ENCODE results near the gene E2F8. TPM values are rescaled to one million over a fixed set of nuclear protein-coding genes. Genes with fewer than 3 reads are reported as not detected.

Gene E2F8
- total and polyA plus RNA-seq, 10 of the 15 experiments (the other 5 are each of a cell fraction or from before 2014, with no cell fraction given) = 8.8 to 28.1 (median 18.5) TPM

DNA sequence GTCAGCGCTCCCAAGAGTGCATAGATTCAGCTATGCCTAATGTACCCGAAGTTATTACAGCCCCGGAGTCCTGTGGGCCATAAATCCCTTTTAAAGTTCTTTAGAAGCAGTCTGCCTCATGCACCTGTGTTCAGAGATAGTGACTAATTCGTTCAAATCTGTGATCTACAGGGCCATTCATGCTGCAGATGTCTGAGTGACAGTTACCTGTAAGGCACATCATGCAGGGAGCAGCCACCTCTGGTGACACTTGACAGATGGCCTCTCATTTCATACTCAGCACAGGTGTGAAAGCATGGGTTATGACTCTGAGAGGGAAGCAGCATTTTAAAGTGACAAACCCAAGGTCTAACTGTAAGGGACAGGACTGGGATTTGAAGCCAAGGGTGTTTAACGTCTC lies 2.4 kb upstream of the E2F8 start:
- 67% methylated on average over 5 of the region's 5 CpGs for WGBS (ENCODE audit: insufficient coverage, insufficient replicate concordance, low lambda C conversion rate, missing lambda C conversion rate)
- ATAC-seq (no peak), DNase-seq (ENCODE audit: low read depth, low spot score) (no peak), FAIRE-seq (no peak)
- ChIA-PET RAD21 (ENCODE audit: unreplicated experiment) (no interaction called here), CTCF (no interaction called here), SMC1A (ENCODE audit: uncharacterized antibody, unreplicated experiment) (no interaction called here), POLR2A (no interaction called here)
- no peak overlapping the region for H2AFZ ChIP-seq (ENCODE audit: control insufficient read depth, low read depth, low read length)
- peak overlapping the region; percentile 56 for H3K4me2 ChIP-seq (ENCODE audit: control insufficient read depth, insufficient read depth)
- no TSS peak for BruUV-seq (replicated peaks)
- no peak for TF ChIP-seq NR2F1 (conservative IDR thresholded peaks at IDR 0.05)
- TF ChIP-seq, protein P1, sequence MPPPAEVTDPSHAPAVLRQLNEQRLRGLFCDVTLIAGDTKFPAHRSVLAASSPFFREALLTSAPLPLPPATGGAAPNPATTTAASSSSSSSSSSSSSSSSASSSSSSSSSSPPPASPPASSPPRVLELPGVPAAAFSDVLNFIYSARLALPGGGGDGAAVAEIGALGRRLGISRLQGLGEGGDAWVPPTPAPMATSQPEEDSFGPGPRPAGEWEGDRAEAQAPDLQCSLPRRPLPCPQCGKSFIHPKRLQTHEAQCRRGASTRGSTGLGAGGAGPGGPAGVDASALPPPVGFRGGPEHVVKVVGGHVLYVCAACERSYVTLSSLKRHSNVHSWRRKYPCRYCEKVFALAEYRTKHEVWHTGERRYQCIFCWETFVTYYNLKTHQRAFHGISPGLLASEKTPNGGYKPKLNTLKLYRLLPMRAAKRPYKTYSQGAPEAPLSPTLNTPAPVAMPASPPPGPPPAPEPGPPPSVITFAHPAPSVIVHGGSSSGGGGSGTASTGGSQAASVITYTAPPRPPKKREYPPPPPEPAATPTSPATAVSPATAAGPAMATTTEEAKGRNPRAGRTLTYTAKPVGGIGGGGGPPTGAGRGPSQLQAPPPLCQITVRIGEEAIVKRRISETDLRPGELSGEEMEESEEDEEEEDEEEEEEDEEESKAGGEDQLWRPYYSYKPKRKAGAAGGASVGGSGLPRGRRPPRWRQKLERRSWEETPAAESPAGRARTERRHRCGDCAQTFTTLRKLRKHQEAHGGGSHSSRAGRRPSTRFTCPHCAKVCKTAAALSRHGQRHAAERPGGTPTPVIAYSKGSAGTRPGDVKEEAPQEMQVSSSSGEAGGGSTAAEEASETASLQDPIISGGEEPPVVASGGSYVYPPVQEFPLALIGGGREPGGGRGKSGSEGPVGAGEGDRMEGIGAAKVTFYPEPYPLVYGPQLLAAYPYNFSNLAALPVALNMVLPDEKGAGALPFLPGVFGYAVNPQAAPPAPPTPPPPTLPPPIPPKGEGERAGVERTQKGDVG (CRISPR knock-in tag; IDR thresholded peaks at IDR 0.05) = no peak
- no peak for TF ChIP-seq HDGF (IDR thresholded peaks at IDR 0.05)
- TF ChIP-seq, protein P2, sequence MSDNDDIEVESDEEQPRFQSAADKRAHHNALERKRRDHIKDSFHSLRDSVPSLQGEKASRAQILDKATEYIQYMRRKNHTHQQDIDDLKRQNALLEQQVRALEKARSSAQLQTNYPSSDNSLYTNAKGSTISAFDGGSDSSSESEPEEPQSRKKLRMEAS (IDR thresholded peaks at IDR 0.05; ENCODE audit: low read depth, low read length) = no peak
- TF ChIP-seq, protein P3, sequence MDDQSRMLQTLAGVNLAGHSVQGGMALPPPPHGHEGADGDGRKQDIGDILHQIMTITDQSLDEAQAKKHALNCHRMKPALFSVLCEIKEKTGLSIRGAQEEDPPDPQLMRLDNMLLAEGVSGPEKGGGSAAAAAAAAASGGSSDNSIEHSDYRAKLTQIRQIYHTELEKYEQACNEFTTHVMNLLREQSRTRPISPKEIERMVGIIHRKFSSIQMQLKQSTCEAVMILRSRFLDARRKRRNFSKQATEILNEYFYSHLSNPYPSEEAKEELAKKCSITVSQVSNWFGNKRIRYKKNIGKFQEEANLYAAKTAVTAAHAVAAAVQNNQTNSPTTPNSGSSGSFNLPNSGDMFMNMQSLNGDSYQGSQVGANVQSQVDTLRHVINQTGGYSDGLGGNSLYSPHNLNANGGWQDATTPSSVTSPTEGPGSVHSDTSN (IDR thresholded peaks at IDR 0.05; ENCODE audit: insufficient replicate concordance, low read depth, low read length) = peak; percentile 44
- TF ChIP-seq SREBF2 (IDR thresholded peaks at IDR 0.05; ENCODE audit: low read length) = no peak
- TF ChIP-seq DPF2 (IDR thresholded peaks at IDR 0.05) = no peak
- TF ChIP-seq KAT2A (conservative IDR thresholded peaks at IDR 0.05; ENCODE audit: control insufficient read depth, low read depth, low read length) = no peak
- no peak for TF ChIP-seq MLLT1 (IDR thresholded peaks at IDR 0.05)
- TF ChIP-seq, protein P4, sequence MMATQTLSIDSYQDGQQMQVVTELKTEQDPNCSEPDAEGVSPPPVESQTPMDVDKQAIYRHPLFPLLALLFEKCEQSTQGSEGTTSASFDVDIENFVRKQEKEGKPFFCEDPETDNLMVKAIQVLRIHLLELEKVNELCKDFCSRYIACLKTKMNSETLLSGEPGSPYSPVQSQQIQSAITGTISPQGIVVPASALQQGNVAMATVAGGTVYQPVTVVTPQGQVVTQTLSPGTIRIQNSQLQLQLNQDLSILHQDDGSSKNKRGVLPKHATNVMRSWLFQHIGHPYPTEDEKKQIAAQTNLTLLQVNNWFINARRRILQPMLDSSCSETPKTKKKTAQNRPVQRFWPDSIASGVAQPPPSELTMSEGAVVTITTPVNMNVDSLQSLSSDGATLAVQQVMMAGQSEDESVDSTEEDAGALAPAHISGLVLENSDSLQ (IDR thresholded peaks at IDR 0.05) = peak; percentile 78
- no peak for TF ChIP-seq ZNF384 (IDR thresholded peaks at IDR 0.05; ENCODE audit: borderline replicate concordance, low read depth, low read length)
- H3K27ac ChIP-seq (ENCODE audit: control insufficient read depth, insufficient read depth) = no peak overlapping the region
- no peak overlapping the region for H3K4me3 ChIP-seq
- H3K36me3 ChIP-seq (ENCODE audit: control insufficient read depth in 2 of 2, insufficient read depth in 2 of 2, low read length in 1 of 2) = 0 out of 4 replicates have a peak, but pooled peaks cover 0 to 2% of the 10 kb centered on the region in 2 experiments
- H3K27me3 ChIP-seq (replicated peaks in 1 of 2; ENCODE audit: control insufficient read depth in 2 of 2, insufficient read depth in 2 of 2, low read length in 1 of 2) = no peaks in the 10 kb centered on the region
- intact Hi-C loops (cut with micrococcal nuclease; ENCODE audit: unreplicated experiment) (loop anchor here (5.0 kb wide), 1 partner anchor 166 kb away; no protein-coding TSS in a partner anchor), in situ Hi-C loops (cut with MboI) (no loop called here)
- H4K20me1 ChIP-seq (ENCODE audit: control insufficient read depth, insufficient read depth) = no peaks in the 10 kb centered on the region
- peaks cover 24% of the 10 kb centered on the region for H3K79me2 ChIP-seq (ENCODE audit: control insufficient read depth, insufficient read depth, low read length)
- H3K4me1 ChIP-seq (ENCODE audit: control insufficient read depth, insufficient read depth, low read length) = peaks cover 22% of the 10 kb centered on the region
- H3K9ac ChIP-seq (ENCODE audit: control insufficient read depth, insufficient read depth, low read length) = no peak overlapping the region
- H3K9me3 ChIP-seq (replicated peaks; ENCODE audit: control insufficient read depth, insufficient read depth, low read length) = no peaks in the 10 kb centered on the region
